SIG-M5 treated with dmso at 0.1 percent for 504 hours (cell line): ENCODE results near the gene ZNHIT3.
"Not testable (repeated sequence)": the region's sequence is repeated elsewhere in the genome, so short reads cannot be mapped to it uniquely, and the experiment has no call there.

Source experiments
- DNase-seq: peaks from one replicate; lab custom pipeline; 2025; ENCODE audit not compliant: unreplicated experiment; lab: John Stamatoyannopoulos, UW

ZNHIT3 gene

DNA sequence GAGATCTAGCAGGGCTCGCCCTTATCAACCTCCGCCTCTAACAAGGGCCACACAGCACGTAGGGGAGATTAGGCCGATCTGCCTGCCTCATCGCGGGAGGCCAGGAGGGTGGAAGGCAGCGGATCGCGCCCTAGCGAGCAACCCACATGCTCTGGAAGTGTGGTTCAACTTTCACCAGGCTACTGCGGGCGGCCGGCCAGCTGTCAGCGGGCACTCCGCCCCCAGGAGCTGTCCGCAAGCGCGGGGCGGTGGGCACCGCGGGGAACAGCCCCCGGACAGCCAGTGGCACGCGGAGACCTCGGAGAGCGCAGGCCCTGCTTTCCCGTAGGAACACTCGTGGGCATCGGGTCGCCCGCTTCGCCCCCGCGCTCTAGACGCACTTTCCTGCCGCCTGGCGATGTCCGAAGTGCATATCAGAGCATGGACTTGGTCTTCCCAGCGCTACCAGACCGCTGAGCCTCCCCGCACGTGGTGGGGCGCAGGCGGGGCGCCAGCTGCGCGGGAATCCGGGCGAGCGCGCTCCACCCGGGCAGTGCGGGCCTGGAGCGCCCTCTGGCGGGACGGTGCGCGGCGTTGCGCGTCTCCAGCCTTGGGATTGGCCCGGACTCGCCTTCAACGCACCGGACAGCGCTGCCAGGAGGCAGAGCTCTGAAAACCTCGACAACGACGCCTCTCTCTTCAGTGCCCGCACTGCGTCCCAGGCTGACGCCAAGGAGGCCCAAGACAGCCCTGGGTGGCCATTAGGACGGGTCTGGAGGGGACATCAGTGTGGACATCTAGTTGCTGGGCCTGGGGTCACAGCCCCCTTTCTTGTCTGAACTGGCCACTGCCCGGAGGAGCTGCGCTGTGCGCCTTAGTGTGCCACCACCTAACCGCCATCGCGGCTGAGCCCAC lies 3.6 kb upstream of the ZNHIT3 start:
- peak; percentile 47 for DNase-seq

DNA sequence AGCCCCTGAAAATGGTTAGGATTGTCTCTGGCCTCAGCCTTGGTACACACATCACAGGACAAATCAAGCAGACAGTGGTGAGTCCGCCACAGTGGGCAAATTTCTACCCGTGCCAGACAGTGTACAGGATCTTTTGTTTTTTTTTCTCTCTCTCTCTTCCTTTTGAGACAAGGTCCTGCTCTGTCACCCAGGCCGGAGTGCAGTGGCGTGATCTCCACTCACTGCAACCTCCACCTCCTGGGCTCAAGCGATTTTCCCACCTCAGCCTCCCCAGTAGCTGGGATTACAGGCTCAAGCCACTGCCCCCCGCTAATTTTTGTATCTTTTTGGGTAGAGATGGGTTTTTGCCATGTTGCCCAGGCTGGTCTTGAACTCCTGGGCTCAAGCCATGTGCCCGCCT lies 2.5 kb upstream of the ZNHIT3 start:
- DNase-seq: not testable (repeated sequence)

DNA sequence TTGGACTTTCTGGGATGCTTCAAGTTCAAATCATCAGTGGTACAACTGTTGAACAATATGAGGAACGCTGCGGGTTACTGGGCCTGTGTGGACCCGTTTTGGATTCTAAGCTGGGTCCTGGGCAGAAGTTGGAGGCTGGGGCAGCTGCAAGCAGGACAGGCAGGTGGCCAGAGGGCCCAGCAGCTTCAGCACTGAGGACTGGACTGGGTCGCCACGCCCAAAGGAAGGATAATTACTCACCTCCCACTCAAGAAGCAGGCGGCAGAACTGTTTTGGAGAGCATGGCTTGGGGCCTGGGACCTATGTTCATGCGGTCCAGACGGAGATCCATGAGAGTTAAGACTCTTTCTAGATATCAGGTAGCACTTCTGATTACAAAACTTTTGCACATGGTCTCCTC lies 1.5 kb upstream of the ZNHIT3 start:
- no peak for DNase-seq

DNA sequence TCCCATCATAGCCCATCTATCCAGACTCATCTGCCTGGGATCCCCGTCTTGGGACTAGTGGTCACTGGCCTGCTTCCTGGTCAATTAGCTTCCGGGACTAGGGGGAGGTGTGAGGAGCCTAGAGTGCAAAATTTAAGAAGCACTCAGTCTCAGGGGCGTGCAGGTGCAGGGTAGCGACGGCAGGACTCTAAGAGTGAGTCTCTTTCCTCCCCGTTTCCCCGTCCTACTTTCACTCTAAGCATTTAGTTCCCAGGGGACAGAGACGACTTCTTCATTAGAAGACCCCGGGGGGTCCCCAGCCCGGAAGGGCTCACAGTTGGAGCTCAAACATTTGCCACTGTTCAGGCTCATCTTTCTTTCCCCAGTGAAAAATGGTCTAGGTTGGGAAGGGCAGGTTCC lies 677 bp upstream of the ZNHIT3 start:
- no peak for DNase-seq

DNA sequence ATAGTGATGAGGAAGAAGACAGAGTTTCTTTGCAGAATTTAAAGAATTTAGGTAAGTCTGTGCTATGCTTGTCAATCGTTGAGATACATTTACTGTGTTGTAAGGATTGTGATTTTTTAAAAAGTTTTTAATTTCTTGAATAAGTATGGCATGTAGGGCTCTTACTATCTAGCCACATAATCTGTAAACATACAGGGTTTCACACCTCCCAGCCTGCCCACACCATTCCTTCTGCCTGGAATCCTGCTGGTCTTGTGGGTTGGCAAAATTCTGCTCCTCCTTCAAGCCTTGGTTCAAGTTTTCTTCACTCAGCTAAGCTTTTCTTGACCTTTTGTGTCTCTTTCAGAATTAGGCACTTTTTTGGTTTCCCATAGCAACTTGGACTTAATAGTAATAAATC lies 7.5 kb downstream of the ZNHIT3 start:
- no peak for DNase-seq

DNA sequence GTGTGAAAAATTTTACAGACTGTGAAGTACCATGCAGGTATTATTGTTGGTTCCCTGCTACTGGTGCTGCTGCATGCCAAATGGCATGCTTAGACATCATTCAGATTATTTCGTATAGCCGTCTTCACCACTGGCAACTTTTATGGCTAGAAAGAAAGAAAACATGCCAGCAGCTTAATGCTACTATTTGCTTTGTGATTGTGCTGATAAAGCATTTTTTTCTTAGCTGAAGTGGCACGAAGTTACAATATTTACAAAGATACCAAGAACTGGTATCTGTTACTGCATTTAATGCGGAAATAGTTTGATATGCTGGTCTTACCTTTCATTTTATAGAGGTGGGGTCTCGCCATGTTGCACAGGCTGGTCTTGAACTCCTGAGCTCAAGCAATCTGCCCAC lies 8.2 kb downstream of the ZNHIT3 start:
- no peak for DNase-seq

DNA sequence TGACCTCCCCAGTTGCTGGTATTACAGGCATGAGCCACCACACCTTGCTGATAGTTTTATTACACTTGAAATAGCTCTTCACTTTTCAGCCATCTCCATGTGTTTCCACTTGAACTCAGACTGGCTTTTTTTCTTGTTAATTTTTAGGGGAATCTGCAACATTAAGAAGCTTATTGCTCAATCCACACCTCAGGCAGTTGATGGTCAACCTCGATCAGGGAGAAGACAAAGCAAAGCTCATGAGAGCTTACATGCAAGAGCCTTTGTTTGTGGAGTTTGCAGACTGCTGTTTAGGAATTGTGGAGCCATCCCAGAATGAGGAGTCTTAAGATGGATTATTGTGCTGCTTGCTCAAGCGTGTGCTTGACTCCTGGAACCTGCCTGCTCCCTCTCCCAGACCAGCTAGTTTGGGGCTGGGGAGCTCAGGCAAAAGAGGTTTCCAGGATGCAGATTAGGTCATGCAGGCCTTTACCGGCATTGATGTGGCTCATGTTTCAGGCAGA lies 8.6 kb downstream of the ZNHIT3 start:
- no peak for DNase-seq

DNA sequence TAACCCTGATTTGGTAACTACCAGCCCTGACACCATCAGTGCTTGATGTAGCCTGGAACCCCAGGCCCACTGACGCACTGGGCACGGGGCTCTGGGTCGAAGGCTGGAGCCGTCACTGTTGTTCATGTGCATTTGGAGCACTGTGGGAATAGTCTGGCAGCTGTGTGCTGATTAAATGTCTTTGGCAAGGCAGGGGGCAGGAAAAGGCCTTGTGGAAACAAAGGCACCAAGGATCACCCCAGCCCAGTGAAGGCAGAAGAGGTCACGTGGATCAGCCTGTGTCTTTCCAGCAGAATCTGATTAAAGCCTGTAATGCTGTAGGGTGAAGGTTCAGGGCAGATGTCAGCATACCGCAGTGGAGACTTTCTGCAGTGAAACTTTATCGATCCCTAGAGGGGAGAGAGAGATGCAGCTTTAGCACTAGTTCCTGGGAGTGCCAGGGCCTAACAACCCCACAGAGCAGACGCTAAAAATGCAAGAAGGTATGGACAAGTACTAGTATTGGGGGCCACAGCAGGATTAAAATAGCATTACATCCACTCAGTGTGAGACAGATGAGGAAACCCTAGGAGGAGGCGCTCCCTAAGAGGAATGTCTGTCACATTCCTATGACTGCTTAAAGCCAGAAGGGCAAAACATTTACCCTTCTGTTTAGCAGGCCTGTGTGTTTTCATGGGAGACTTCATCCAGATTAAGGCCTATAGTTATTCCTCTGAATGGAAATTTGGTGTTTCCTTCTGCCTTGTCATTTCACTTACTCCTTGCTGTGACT lies 9.7 kb downstream of the ZNHIT3 start:
- no peak for DNase-seq

DNA sequence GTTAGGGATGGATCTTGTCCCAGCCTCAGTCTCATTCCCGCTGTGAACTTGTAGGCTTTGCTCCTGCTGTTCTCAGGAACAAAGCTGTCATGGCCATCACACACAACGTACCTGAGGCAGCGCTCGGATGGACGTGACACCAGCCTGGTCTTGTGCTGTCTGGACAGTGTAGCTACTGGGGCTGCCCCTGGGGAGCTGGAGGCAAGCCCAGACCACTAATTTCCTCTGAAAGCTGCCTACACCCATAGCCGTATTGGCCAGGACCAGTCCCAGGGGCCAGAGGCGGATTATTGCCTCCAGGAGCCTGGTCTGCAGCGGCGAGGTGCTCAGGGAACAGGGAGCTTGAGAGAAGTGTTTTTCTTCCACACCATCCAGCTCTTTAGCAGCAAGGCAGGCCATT lies 11.7 kb downstream of the ZNHIT3 start:
- DNase-seq: no peak

DNA sequence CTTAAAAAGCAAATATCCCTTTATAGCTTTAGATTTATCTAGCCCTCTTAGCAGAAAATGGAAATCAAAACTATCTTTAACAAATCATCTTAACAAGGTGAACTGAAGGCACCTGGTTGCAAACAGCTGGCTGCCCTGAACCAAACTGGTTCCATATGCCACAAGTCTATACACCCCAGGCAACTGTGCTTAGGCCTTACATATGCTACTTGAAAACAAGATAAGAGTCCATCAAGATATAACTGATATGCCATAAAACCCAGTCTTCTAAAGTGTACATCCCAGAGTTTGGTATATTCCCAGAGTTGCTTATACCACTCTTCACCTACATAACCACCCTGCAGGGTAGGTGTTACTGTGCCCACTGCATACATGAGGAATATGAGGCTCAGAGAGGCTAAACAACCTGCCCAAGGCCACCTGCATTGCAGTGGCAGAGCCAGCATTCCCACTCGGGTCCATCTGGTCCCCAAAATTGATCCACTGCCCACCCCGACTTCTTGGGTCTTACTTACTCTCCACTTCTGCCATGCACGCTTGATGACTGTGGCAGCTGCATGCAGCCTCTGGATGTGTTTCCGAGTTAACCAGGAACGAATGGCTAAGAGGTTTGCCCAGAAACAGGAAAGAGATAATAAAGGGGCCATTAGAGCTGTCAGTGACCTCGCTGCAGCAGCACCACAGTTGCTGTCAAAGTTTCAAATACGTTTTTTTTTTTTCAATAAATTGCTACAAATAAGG lies 12.2 kb downstream of the ZNHIT3 start:
- DNase-seq: no peak

DNA sequence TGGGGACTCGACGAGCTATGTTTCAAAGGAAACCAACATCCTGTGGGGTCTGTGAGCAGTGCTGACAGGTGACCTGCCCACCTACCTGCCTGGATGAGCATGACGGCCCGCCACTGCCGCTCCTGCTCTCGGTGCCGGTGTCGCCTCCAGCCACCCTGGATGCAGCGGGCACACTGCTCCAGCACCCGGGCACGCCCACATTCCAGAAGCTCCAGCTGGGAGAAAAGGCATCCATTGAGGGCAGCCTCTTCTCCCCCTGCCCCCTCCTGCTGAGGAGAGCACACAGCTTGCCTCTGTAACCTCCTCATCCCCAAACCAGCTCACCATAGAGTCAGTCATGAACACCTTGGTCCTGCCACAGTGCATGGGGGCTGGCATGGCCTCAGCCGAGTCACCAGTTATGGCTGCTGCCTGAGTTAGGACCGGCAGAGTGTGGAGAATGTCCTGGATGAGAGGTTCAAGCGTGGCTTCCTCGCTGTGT lies 14.3 kb downstream of the ZNHIT3 start:
- DNase-seq: no peak

DNA sequence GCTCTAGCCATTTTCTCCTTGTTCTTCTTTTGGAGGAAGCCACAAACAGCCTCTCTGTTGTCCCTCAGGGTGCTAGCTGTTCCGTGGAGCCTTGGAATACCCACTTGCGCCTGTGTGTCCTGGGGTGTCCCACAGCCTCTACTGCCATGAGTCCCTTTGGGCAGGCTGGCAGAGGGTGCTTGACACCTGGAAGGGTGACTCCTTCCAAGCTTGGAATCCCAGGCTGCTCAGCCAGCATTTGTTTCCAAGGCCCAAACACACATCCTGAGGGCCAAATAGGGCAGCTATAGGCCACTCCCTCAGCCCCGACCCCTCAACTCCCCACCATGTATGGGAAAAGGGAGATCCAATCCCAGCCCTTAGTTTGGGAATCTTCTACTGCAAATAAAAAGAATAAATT lies 14.9 kb downstream of the ZNHIT3 start:
- DNase-seq: no peak

DNA sequence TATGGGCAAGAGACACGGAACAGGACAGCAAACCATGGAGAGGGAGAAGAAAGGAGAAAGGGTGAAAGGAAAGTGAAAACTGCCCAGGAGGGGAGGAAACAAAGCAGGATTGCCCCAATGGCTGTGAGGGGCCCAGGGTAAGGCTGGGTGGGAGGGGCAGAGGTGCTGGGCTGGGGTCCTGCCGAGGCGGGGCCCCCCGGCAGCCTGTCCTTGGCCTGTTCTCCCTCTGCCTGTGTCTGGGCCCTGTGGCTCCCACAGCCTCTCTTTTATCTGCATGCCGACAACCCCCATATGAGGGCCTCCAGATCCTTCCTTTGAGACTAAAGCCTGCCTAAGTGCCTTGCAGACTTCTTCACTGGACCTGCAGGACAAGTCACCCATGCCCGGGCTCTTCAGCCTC lies 15.5 kb downstream of the ZNHIT3 start:
- DNase-seq: no peak

DNA sequence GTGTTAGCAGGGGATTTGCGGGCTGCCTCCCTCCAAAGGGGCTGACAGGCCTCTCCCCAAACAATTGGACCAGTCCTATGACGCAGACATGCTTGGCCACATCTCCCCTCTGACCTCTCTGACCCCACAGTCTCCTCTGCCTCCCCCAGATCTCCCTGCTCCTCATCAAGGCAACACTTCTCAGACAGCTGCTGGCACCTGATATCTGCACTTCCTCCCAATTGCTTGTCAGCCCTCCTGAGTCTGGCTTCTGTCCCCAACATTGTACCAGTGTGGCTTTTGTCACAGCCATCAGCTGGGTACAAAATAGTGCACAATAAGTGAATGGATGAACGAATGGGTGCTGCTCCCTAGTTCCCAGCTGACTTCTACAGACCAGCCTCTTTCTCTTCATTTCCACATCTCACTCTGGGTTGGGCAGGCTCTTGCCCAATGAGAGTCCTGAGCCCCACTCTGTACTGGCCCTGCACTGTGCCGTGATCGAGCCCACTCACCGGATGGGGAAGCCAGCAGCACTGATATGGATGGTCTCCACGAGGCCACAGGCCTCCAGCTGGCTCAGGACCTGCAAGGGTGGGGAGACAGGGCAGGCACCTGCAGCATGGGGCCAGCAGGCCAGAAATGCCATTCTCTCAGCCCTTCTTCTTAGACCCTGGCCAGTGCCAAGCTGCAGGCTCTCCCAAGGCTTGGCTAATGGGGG lies 17.1 kb downstream of the ZNHIT3 start:
- DNase-seq: no peak

DNA sequence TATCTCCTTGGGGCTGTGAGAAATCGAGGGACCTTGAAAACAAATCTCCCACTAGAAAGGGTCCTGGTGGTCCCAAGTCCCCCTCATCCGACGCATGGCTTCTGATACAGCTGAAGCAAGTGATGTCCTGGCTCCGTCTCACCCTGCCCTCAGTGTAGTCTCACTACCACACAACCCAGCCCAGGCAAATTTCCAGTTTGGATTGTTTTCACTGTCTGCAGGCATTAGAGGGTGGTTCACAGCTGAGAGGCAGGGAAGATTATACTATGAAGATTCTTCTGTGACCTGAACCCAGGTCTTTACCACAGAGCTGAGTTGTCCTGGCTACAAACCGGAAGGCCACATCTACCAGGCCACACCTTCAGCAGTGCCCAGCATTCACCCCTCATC lies 17.7 kb downstream of the ZNHIT3 start:
- DNase-seq: no peak

DNA sequence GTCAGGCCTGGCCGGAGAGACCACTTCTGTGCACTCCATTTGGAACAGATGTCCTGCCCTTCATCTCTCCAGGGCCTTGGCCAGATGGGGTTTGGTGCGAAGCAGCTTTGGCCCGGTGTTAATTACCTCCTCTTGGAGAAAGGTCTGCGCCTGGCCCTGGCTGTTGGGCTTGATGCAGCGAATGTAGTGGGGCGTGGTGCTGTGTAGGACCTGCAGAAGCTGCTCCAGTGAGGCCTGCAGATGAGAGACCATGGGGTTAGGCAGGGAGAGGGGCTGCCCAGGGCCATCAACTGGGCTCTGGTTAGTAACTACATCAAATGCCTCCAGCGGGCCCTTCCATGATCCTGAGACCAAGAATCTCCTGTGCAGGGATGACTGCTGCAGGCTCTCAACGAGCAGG lies 18.7 kb downstream of the ZNHIT3 start:
- no peak for DNase-seq

DNA sequence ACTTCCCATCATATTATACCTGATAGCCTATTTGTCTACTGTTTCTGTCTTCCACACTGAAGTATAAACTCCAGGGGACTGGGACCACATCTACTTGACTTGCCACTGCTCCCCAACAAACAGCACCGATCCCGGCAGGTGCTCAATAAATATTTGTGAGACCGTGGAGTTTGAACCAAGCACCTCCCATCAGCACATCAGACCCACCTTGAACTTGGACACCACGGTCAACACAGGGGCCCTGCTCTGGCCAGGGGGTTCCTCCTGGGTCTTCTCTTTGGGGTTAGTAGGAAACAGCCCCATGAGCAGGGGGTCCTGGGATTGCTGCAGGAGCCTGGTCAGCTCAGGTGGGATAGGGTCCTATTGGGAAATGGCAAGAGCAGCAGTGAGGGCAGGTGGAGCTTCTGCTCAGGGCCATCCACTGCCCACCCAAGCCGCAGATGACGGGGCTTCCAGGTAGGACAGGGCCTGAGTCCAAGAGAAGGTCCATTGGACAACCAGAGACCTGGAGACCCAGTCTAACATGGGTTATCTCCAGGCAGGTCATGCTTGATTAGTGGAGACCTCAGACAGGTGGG lies 19.9 kb downstream of the ZNHIT3 start:
- DNase-seq: no peak

DNA sequence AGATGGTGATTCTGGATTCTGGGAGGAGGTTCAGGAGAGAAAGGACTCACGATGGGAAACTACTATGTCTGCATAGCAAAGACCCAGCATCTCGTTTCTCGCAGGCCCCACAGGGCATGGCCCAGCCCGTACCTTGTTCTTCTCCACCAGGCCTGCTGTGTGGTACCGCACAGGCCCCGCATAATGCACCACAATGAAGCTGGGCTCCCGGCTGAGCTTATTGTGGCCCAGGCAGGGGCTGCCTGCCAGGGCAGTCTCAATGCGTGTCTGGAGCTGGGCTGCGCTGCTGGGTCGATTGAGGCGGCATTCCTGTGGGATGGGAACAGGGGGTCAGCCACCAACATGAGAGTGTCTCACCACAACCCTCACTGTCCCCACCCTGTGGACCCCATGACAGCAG lies 20.4 kb downstream of the ZNHIT3 start:
- DNase-seq: no peak

DNA sequence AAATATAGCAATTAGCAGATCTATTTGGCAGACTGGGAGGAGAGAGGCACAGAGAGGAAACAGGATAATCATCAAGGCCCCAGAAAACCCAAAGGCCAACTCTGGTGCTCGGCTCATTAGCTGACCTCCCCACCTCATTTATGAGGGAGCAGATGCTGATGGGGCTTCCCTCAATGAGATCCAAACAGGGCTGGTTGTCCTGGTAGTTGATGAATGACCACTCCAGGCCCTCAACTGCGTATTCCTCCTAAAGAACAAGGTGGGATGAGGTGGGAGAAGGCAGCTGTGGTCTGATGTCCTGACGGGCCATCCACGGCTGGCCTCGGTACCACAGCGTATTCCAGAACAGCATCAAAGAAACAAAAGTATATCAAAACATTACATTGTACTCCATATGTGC lies 20.8 kb downstream of the ZNHIT3 start:
- DNase-seq: no peak

DNA sequence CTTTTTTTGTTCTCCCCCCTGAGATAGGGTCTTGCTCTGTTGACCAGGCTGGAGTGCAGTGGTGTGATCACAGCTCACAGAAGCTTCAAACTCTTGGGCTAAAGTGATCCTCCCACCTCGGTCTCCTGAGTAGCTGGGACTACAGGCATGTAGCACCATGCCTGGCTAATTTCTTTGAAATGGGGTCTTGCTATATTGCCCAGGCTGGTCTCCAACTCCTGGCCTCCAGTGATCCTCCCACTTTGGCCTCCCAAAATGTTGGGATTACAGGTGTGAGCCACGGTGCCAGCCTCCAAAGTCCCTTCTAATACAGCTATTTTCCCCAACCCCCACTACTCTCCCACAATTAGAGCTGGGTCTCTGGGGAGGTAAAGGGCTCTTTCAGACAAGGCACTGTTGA lies 22.0 kb downstream of the ZNHIT3 start:
- DNase-seq: not testable (repeated sequence)
